Activated CD8-positive, alpha-beta memory T cell treated with anti-CD3 and anti-CD28 coated beads, Interleukin-2, amount 10 ng/mL, durations not matched to agents 7 days and 5 days (primary cell): ENCODE results near the gene CASP7. TPM values are rescaled to one million over a fixed set of nuclear protein-coding genes. Genes with fewer than 3 reads are reported as not detected.

Source experiments
- ATAC-seq: fragments of 150-1000 bp; cut with Tn5 transposase; one replicate; pipeline ENCODE4 v1.10.0; 2021; ENCODE audit warnings: moderate library complexity
- CTCF ChIA-PET: fragments of 350-600 bp; sonication (Branson Sonifier 250); formaldehyde crosslinking; loops from one replicate; lab custom pipeline; 2021; ENCODE audit warnings: antibody characterized with exemption; lab: Charles Lee
- DNase-seq: peaks from one replicate; pipeline ENCODE4 v3.0.0-alpha.2; 2020
- H3K27ac Mint-ChIP-seq: one replicate; pipeline ENCODE4 v1.8.0; 2021; ENCODE audit warnings: mild to moderate bottlenecking, mixed read lengths
- H3K27me3 Mint-ChIP-seq: one replicate; pipeline ENCODE4 v1.8.0; 2021; ENCODE audit warnings: mixed read lengths
- H3K36me3 Mint-ChIP-seq: one replicate; pipeline ENCODE4 v1.8.0; 2021; ENCODE audit warnings: mild to moderate bottlenecking, mixed read lengths
- H3K4me1 Mint-ChIP-seq: one replicate; pipeline ENCODE4 v1.8.0; 2021; ENCODE audit warnings: mixed read lengths
- H3K4me3 Mint-ChIP-seq: one replicate; pipeline ENCODE4 v1.8.0; 2021; ENCODE audit warnings: mild to moderate bottlenecking, moderate library complexity, mixed read lengths
- H3K9me3 Mint-ChIP-seq: one replicate; pipeline ENCODE4 v1.8.0; 2022; ENCODE audit warnings: low read depth, mixed read lengths
- total RNA-seq, 2 experiments: library from RNA; stranded (reverse); gene quantifications; one replicate each; pipeline ENCODE4 v1.2.3, GENCODE V29; 2021

The CASP7 gene
- total RNA-seq, 2 experiments from 2014 or later, result 42.1 to 56.0 TPM

DNA sequence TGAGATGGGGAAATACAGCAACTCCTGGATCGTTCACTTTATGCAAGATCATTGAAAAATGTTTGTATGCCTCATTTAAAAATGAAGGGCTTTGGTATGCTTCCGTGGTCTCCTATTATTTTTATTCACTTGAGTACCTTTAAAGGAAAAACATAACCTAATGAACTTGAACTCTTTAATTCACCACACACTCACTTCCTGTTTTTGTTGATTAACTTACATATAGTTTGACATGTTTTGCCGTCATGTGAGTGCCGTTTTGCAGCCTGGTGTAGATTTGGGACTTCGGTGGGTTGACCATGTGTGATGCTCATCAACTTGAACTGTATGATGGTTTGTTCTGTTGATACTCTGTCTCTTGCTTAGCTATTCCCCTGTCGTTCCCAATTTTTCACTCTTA is 28.9 kb downstream of the CASP7 start:
- peaks cover 14% of the 10 kb centered on the region for H3K36me3 Mint-ChIP-seq
- no peaks in the 10 kb centered on the region for H3K9me3 Mint-ChIP-seq
- no peak overlapping the region for H3K27ac Mint-ChIP-seq
- CTCF ChIA-PET, result no interaction called here
- ATAC-seq (no peak), DNase-seq (no peak)
- peaks cover 31% of the 10 kb centered on the region for H3K4me1 Mint-ChIP-seq
- H3K27me3 Mint-ChIP-seq, result no peaks in the 10 kb centered on the region
- no peak overlapping the region for H3K4me3 Mint-ChIP-seq

DNA sequence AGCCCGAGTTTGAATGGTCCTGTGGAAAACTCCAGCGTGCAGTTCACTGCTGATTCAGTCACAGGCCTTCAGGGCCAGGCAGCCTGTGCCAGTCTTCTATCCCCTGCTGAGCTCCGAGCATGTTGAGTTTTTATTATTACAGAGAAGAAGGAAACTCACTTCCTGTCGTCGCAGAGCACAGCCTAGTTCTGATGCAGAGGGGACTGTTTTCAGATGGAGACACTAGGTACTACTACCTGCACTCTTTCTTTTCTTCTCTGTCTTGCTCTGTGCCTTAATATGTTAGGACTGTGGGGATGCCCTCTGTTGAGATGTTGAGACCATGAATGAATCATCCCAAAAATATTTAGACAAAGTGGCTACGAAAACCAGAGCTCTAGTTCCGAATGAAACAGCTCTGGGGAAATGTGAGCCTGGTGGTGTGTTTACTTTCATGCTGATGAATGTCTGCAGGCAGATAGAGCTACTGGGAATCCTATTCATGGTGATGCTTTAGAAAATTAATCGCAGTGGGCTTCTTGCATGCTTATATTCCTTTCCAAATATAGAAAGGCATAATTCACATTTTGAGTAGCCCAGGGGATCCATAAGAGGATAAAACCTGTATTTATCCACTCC is 29.6 kb downstream of the CASP7 start:
- H3K27me3 Mint-ChIP-seq, result no peaks in the 10 kb centered on the region
- no peak overlapping the region for H3K4me3 Mint-ChIP-seq
- ATAC-seq, result no peak
- no peak overlapping the region for H3K27ac Mint-ChIP-seq
- H3K4me1 Mint-ChIP-seq, result peaks cover 31% of the 10 kb centered on the region
- no peak for DNase-seq
- no peaks in the 10 kb centered on the region for H3K9me3 Mint-ChIP-seq
- CTCF ChIA-PET, result no interaction called here
- peaks cover 20% of the 10 kb centered on the region for H3K36me3 Mint-ChIP-seq

DNA sequence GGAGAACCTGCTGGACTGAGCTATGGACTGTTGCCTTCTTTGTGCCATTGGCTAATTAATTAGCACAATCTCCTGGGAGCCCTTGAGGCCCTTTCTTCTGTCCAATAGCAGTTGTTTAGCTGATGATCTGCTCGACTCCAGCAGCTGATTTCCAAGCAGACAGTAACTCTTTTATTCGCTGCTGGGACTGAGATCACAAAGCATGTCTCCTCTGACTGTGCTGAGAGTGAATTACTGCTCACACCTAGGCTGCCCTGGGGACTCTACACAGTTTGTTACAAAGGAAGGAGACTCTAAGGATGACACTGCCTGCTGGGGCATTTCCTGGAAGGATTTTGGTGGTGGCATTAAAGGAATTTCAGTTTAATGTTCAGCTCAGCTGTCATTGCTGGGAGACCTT is 31.4 kb downstream of the CASP7 start:
- CTCF ChIA-PET, result no interaction called here
- peaks cover 32% of the 10 kb centered on the region for H3K36me3 Mint-ChIP-seq
- H3K4me3 Mint-ChIP-seq, result no peak overlapping the region
- DNase-seq (no peak), ATAC-seq (no peak)
- H3K27ac Mint-ChIP-seq, result no peak overlapping the region
- peaks cover 31% of the 10 kb centered on the region for H3K4me1 Mint-ChIP-seq
- no peaks in the 10 kb centered on the region for H3K9me3 Mint-ChIP-seq
- no peaks in the 10 kb centered on the region for H3K27me3 Mint-ChIP-seq

DNA sequence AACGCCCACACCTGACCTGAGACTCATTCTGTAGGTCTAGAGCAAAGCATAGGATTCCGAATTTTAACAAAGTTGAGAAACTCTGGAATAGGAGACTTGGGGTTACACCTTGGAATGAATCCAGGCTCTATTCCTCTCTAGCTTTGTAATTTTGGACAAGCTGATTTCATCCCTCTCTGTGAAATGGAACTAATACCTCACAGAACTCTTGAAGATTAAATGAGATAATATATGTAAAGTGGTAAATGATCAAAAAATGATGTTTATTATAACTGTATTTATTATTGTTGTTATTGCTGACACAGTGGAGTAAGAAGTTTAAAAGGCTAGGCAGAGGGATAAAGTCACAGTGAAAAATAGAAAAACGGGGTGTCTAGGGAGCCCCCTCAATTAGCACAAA is 32.3 kb downstream of the CASP7 start:
- H3K36me3 Mint-ChIP-seq, result peaks cover 39% of the 10 kb centered on the region

DNA sequence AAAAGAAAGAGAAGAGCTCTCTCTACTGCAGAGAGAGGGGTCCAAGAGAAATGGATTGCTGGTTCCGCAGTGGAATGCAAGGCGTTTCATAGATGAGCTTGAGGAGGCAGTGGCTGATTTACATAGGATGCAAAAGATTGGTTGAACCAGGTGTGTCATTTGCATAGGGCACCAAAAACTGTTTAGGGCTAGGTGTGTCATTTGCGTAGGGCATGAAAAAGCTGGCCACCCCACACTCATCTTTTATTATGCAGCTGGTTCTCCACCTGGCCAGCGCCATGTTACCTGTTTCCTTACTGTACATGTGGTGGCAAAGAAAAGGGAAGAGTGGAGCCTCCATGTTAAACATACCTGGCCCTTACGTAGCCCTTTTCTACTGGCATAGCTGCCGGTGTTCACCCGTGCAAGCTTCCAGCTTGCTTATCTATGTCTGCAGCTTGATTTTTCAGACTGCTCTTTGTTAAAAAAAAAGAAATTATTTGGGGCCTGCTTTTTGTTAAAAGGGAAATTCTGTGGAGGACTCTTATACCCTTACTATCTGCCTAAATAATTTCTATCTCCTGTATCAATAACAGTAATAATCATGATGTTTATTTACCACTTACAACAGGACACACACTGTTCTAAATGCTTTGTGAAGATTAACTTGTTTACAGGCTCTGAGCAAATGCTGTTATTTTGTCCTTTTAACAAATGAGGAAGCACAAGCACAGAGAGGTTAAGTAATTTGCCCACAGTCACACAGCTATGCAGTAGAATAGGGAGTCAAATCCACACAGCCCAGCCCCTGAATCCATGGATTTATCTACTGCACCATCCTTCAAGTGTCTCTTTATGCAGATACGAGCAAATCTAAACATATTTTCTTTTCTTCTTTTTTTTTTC is 33.3 kb downstream of the CASP7 start:
- DNase-seq (no peak), ATAC-seq (no peak)
- Mint-ChIP-seq H3K36me3 (peaks cover 47% of the 10 kb centered on the region), H3K27me3 (no peaks in the 10 kb centered on the region), H3K9me3 (no peaks in the 10 kb centered on the region), H3K4me1 (peaks cover 15% of the 10 kb centered on the region), H3K4me3 (no peak overlapping the region), H3K27ac (no peak overlapping the region)
- CTCF ChIA-PET, result interaction anchor here (1.0 to 1.6 kb wide), 2 partner anchors 34 to 390 kb away, joined by 3 to 4 read pairs; no protein-coding TSS in a partner anchor

More for the DNA sequence above, 32.3 kb downstream of the CASP7 start:
- Mint-ChIP-seq H3K4me1 (peaks cover 22% of the 10 kb centered on the region), H3K9me3 (no peaks in the 10 kb centered on the region), H3K27me3 (no peaks in the 10 kb centered on the region), H3K4me3 (no peak overlapping the region), H3K27ac (no peak overlapping the region)
- DNase-seq (no peak), ATAC-seq (no peak)
- CTCF ChIA-PET, result interaction anchor here (1.6 kb wide), 1 partner anchor 391 kb away, joined by 4 read pairs; no protein-coding TSS in a partner anchor

DNA sequence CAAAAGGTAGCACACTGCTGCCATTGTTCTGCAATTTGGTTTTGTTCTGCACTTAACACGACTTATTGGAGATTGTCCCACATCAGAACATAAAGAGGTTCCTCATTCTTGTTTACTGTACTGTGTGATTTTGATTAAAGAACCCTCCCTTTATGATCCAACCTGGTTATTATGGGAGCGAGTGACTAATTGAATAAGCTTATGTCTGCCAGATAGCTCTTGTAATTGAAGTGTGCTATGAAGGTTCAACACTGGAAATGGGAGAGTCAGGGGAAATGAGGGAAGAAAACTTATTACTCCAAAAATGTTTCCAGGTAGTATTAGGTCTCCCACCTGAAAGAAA is 33.9 kb downstream of the CASP7 start:
- Mint-ChIP-seq H3K9me3 (no peaks in the 10 kb centered on the region), H3K4me3 (no peak overlapping the region), H3K27me3 (no peaks in the 10 kb centered on the region), H3K27ac (no peak overlapping the region), H3K36me3 (peaks cover 49% of the 10 kb centered on the region), H3K4me1 (peaks cover 11% of the 10 kb centered on the region)
- ATAC-seq, result no peak
- DNase-seq, result no peak
- CTCF ChIA-PET, result interaction anchor here (1.0 kb wide), 1 partner anchor 34 kb away, joined by 3 read pairs; no protein-coding TSS in a partner anchor

DNA sequence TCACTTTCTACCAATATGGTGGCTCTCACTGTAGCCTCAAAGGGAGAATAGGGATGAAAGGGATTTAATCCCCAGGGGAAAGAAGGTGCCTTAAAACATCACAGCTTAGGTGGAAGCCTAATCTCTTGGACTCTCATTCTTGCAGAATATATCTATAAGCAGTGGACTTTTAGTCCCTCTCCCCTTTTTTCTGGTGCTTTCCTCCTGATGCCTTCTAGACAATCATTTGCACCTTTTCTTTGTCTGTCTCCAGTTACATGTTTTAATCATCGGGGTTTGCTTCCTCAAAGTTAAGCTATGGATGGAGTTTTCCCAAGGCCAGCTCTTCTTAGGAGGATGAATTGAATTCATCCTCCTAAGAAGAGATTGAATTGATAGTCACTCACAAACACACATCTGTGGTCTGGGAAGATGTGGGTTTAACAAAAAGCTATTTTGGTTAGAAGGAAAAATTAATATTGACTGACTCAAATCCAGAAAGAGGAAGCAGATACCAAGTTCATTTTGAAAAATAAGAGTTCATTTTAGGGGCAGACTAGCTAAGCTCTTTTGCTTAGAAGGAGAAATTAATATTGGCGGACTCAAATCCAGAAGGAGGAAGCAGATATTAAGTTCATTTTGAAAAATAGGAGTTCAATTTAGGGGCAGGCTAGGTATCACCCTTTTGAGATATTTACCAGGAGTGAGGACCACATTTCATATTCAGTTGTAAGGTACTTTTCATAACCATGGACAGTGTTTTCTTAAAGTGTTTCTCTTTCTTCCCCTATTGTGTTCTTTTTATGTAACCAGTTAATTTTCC is 36.6 kb downstream of the CASP7 start:
- no peaks in the 10 kb centered on the region for H3K4me1 Mint-ChIP-seq
- DNase-seq (no peak), ATAC-seq (no peak)
- no peak overlapping the region for H3K27ac Mint-ChIP-seq
- H3K4me3 Mint-ChIP-seq, result no peak overlapping the region
- H3K27me3 Mint-ChIP-seq, result no peaks in the 10 kb centered on the region
- CTCF ChIA-PET, result no interaction called here
- peaks cover 58% of the 10 kb centered on the region for H3K36me3 Mint-ChIP-seq
- H3K9me3 Mint-ChIP-seq, result no peaks in the 10 kb centered on the region

DNA sequence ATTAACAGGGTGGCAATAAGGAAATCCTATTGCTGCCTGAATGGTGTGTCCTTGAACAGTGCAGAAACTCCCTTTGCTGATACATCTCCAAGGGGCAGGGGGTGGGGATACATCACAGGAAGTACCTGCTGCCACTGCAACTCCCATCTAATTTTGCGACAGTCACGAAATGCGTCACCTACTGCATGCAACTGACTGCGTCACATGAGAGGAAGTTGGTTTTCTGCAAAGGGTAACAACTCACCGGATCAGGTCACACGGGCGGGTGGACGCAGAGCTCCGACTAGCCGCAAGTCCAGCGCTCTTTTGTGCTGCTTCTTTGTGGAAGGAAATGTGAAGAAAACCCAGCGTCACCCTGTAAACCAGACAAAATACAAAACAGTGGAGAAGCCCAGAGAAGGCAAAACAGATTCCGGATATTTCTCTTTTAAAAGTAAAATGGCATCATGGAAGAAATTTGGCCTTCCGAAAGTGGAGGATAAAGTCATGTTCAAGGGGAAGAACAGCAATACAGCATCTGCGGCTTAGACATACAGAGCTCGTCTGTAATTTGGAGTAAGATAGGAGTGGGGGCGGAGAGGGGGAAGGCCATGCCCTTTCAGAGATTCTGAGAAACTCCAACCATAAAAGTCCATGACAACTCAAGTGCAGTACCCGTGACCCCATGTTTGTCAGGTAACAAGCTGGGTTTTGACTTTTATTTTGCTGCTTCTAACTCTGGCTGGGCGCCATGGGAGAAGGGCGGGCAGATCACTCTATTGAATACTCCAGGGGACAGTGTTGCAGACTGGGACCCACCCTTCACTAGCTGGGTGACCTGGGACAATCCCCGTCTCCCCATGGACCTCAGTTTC is 39.5 kb downstream of the CASP7 start:
- Mint-ChIP-seq H3K4me1 (no peaks in the 10 kb centered on the region), H3K9me3 (no peaks in the 10 kb centered on the region), H3K36me3 (peaks cover 66% of the 10 kb centered on the region), H3K27ac (no peak overlapping the region), H3K27me3 (no peaks in the 10 kb centered on the region), H3K4me3 (no peak overlapping the region)
- CTCF ChIA-PET, result interaction anchor here (1.2 kb wide), 1 partner anchor 14 kb away, joined by 4 read pairs; no protein-coding TSS in a partner anchor
- ATAC-seq (no peak), DNase-seq (no peak)

DNA sequence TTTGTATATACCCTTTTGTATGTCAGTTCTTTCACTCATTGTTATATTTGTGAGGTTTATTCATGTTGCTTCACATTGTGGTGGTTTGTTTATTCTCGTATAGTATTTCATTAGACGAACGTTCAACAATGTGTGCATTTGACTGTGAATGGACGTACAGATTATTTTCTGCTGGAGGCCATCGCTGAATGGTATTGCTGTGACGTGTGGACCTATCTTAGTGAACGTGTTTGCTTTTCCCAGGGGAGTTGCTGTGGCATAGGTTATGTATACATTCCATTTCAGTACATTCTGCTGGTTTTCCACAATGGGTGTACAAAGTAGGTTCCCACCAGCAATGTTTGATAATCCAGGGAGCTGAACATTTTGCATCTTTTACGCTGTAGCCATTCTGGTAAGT is 40.7 kb downstream of the CASP7 start:
- Mint-ChIP-seq H3K9me3 (no peaks in the 10 kb centered on the region), H3K4me3 (no peak overlapping the region), H3K36me3 (peaks cover 68% of the 10 kb centered on the region), H3K27ac (no peak overlapping the region), H3K4me1 (no peaks in the 10 kb centered on the region), H3K27me3 (no peaks in the 10 kb centered on the region)
- ATAC-seq, result no peak
- DNase-seq, result no peak
- CTCF ChIA-PET, result no interaction called here

DNA sequence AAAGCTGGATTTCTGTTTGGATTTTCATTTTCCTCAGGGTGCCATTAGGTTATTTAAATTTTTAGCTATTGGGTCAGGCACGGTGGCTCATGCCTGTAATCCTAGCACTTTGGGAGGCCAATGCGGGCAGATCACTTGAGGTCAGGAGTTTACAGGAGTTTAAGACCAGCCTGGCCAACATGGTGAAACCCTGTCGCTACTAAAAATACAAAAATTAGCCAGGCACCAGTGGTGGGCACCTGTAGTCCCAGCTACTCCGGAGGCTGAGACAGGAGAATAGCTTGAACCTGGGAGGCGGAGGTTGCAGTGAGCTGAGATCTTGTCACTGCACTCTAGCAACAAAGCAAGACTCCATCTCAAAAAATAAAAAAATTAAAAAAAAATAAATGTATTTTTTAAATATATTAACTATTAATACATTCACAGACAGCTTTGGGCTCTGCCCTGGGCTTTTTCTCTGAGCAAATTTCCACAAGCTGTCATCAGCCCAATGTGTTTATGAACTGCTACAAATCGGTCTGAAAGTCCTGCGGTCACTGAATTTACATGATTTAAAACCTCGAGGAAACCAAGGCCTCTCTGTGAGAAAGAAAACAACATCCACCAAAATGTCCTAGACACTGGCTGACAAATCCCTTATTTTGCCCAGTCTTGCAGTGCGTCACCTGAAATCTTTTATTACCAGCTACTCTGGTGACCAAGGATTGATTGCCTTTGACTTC is 52.6 kb downstream of the CASP7 start:
- CTCF ChIA-PET, result interaction anchor here (0.8 kb wide), 1 partner anchor 15 kb away, joined by 3 read pairs; no protein-coding TSS in a partner anchor
- peaks cover 36% of the 10 kb centered on the region for H3K36me3 Mint-ChIP-seq
- no peak for DNase-seq
- no peaks in the 10 kb centered on the region for H3K27me3 Mint-ChIP-seq
- no peaks in the 10 kb centered on the region for H3K9me3 Mint-ChIP-seq
- H3K27ac Mint-ChIP-seq, result no peak overlapping the region
- H3K4me3 Mint-ChIP-seq, result no peak overlapping the region
- H3K4me1 Mint-ChIP-seq, result no peaks in the 10 kb centered on the region
- no peak for ATAC-seq

DNA sequence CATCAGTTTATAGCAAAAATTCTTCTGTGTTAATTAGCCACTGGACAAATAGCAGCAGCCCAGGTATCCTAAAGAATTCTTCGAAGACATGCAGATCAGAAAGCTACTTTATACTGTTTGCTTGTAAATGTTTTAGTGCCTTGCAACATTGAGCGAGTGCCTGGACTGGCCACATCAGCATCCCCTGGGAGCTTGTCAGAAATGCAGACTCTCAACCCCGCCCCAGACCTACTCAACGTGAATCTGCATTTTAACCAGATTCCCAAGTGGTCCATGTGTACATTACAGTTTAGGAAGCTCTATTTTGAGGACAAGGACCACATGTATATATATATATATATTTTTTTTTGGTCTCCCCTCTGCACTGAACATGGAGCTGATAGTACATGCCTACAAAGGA is 53.3 kb downstream of the CASP7 start:
- no peaks in the 10 kb centered on the region for H3K9me3 Mint-ChIP-seq
- H3K27me3 Mint-ChIP-seq, result no peaks in the 10 kb centered on the region
- no peak for ATAC-seq
- peaks cover 32% of the 10 kb centered on the region for H3K36me3 Mint-ChIP-seq
- no peak for DNase-seq
- CTCF ChIA-PET, result no interaction called here
- no peak overlapping the region for H3K4me3 Mint-ChIP-seq
- H3K27ac Mint-ChIP-seq, result no peak overlapping the region
- no peaks in the 10 kb centered on the region for H3K4me1 Mint-ChIP-seq

DNA sequence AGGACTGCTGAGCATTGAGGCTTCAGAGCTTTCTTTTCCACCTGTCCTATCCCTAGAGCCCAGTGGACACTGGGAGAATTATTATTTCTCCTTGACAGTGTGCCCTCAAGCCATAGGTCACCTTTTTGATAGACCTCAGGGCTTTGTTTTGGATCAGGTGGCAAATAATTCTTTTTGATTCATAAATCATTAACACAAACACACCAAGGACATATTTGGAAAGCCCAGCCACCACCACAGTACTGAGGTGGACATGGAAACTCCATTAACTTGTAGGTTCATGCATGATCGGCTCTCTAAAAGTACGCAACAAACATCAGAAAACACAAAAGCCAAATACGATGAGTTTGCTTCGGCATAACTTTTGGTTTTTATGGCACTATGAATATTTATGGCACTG is 53.9 kb downstream of the CASP7 start:
- no peaks in the 10 kb centered on the region for H3K4me1 Mint-ChIP-seq
- CTCF ChIA-PET, result no interaction called here
- H3K9me3 Mint-ChIP-seq, result no peaks in the 10 kb centered on the region
- ATAC-seq (no peak), DNase-seq (no peak)
- no peak overlapping the region for H3K4me3 Mint-ChIP-seq
- H3K27ac Mint-ChIP-seq, result no peak overlapping the region
- no peaks in the 10 kb centered on the region for H3K27me3 Mint-ChIP-seq
- H3K36me3 Mint-ChIP-seq, result peaks cover 25% of the 10 kb centered on the region
